BJ (cell line): Measurements from ENCODE around the gene LEFTY1. TPM values are rescaled to one million over a fixed set of nuclear protein-coding genes. Genes with fewer than 3 reads are reported as not detected.
"Not testable (repeated sequence)": the region's sequence is repeated elsewhere in the genome, so short reads cannot be mapped to it uniquely, and the experiment has no call there.

Experiments
- CTCF ChIA-PET: fragments of 350-600 bp; formaldehyde crosslinking; extraction: SDS; loops from one replicate; lab custom pipeline; 2021; ENCODE audit warnings: antibody characterized with exemption, inconsistent platforms; lab: Yijun Ruan, JAX
- POLR2A ChIA-PET: fragments of 300-600 bp; sonication (Branson Sonifier 250); formaldehyde crosslinking; extraction: SDS; loops from one replicate; lab custom pipeline; 2021; ENCODE audit warnings: antibody characterized with exemption; lab: Charles Lee
- DNase-seq: peaks from one replicate; pipeline ENCODE4 v3.0.0-alpha.2; 2011; ENCODE audit warnings: low read depth
- H3K27me3 ChIP-seq: 2 replicates; pipeline ENCODE4 v1.6.0; 2011; ENCODE audit warnings: low read length; ENCODE audit not compliant: control insufficient read depth, insufficient read depth
- H3K36me3 ChIP-seq: 2 replicates; pipeline ENCODE4 v1.5.1; 2011; ENCODE audit warnings: low read length; ENCODE audit not compliant: control insufficient read depth, insufficient read depth
- H3K4me3 ChIP-seq: 2 replicates; pipeline ENCODE4 v1.5.1; 2011; ENCODE audit warnings: low read depth, mild to moderate bottlenecking, control low read depth, low read length
- polyA minus RNA-seq: library from RNA; depleted of rRNA, polyadenylated mRNA; stranded (reverse); fragments of >200 nt; gene quantifications from 2 replicates; pipeline ENCODE4 v1.2.3, GENCODE V29; 2011; rRNA and poly(A)+ RNA removed
- polyA plus RNA-seq: library from polyadenylated mRNA; depleted of rRNA; stranded (reverse); fragments of >200 nt; gene quantifications from 2 replicates; pipeline ENCODE4 v1.2.3, GENCODE V29; 2011; rRNA removed
- TF ChIP-seq, protein P1 (sequence below): IDR thresholded peaks from 2 replicates; pipeline ENCODE4 v1.5.1; 2011; ENCODE audit warnings: low read depth, mild to moderate bottlenecking, control low read depth, inconsistent platforms, low read length, moderate library complexity; ENCODE audit not compliant: insufficient read depth

Gene LEFTY1, protein sequence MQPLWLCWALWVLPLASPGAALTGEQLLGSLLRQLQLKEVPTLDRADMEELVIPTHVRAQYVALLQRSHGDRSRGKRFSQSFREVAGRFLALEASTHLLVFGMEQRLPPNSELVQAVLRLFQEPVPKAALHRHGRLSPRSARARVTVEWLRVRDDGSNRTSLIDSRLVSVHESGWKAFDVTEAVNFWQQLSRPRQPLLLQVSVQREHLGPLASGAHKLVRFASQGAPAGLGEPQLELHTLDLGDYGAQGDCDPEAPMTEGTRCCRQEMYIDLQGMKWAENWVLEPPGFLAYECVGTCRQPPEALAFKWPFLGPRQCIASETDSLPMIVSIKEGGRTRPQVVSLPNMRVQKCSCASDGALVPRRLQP
- 0.09 and 0.10 TPM in 2 replicates for polyA plus RNA-seq
- polyA minus RNA-seq, result 0.28 TPM in 1 of 2 replicates, not detected in the other

DNA sequence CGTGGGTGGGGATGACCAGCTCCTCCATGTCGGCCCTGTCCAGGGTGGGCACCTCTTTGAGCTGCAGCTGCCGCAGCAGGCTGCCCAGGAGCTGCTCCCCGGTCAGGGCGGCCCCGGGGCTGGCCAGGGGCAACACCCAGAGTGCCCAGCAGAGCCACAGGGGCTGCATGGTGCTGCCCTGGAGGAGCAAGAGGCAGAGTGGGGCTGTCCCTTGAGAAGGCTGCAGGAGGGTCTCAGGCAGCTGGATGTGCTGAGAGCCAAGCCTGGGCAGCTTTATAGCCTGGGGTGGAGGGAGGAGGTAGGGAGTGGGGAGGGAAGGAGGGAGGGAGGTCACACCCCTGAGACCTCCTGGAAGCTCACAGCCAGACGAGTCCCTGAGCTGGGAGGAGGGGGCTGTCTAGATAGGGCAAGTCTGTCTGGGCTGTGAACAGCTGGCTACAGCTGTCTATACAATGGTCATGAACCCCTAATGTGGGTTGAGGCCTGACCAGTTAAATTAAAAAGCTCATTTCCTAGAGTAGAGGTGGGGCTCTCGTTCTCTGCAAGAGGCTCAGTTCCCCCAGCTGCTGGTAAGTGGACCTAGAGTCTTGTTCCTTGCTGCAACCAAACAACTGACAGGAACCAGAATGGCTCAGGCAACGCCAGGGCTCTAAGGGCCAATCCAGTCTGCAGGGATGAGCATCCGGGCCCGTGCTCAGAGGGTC is at the start of gene LEFTY1:
Gene LEFTY1 (minus strand): TSS at position 249 of the 704 bp plus-strand sequence. CDS start 80 bp downstream, at position 169.
- no peak for DNase-seq
- ChIA-PET POLR2A (no interaction called here), CTCF (interaction anchor here (0.9 to 1.8 kb wide), 5 partner anchors 22 to 415 kb away, joined by 3 to 6 read pairs (median 3); no protein-coding TSS in a partner anchor)
- TF ChIP-seq, protein P1, sequence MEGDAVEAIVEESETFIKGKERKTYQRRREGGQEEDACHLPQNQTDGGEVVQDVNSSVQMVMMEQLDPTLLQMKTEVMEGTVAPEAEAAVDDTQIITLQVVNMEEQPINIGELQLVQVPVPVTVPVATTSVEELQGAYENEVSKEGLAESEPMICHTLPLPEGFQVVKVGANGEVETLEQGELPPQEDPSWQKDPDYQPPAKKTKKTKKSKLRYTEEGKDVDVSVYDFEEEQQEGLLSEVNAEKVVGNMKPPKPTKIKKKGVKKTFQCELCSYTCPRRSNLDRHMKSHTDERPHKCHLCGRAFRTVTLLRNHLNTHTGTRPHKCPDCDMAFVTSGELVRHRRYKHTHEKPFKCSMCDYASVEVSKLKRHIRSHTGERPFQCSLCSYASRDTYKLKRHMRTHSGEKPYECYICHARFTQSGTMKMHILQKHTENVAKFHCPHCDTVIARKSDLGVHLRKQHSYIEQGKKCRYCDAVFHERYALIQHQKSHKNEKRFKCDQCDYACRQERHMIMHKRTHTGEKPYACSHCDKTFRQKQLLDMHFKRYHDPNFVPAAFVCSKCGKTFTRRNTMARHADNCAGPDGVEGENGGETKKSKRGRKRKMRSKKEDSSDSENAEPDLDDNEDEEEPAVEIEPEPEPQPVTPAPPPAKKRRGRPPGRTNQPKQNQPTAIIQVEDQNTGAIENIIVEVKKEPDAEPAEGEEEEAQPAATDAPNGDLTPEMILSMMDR, result no peak
- Histone ChIP-seq H3K27me3 (no peaks in the 10 kb centered on the region), H3K36me3 (no peaks in the 10 kb centered on the region), H3K4me3 (no peak within 1 kb of the TSS)

DNA sequence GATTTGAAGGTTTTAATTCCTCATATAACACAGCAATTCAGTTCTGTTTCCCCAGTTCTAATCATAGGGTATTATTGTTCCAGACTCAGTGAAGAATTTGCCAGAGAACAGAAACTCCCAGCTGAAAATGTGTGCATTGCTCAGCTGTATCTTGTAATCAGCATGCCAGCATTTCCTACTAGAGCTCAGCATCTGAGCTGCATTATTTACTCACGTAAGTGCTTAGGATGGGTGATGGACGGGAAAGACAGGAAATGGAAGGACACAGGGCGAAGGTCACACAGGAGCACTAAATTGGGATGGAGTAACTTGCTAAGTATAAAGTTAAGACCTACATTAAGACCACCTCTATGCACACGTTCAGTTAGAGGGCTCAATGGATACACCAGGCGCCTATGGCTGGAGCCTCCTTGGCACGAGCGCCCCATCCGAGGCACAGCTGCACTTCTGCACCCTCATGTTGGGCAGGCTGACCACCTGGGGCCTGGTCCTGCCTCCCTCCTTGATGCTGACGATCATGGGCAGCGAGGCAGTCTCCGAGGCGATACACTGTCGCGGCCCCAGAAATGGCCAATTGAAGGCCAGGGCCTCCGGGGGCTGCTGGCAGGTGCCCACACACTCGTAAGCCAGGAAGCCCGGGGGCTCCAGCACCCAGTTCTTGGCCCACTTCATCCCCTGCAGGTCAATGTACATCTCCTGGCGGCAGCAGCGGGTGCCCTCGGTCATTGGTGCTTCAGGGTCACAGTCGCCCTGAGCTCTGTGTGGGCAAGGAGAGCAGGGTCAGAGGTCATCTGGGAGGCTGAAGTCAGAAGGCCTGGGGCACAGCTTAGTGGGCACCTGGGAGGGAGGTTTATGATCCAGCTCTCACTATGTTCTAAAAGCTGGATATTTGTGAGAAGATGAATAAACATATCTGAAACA is 48.4 kb upstream of the LEFTY1 start:
- no peaks in the 10 kb centered on the region; the same call in 1 of the 2 replicates for H3K27me3 ChIP-seq
- no peak overlapping the region for H3K4me3 ChIP-seq
- no peak for DNase-seq
- POLR2A ChIA-PET, result no interaction called here
- no peaks in the 10 kb centered on the region for H3K36me3 ChIP-seq
- TF ChIP-seq, protein P1, result no peak
- CTCF ChIA-PET, result interaction anchor here (0.7 kb wide), 1 partner anchor 8 kb away, joined by 3 read pairs; no protein-coding TSS in a partner anchor

DNA sequence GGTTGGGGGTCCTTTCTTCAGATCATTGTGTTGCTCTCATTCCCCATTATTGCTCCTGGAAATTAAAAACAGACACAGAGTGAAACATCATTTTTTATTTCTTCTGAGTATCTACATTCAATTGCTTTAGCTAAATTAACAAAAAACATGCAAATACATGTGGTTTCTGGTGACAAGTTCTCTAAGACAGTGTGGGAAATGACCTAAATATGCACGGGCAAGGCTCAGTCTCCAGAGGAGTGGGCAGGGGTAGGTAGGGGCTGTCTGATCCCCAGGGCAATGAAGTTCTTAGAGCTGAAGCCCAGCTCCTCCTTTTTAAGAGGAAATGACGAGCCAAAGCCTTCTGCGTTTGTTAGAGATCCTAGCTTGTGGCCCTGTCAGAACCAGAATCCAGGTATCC is 47.6 kb upstream of the LEFTY1 start:
- H3K4me3 ChIP-seq, result no peak overlapping the region
- ChIA-PET CTCF (interaction anchor here (0.7 kb wide), 1 partner anchor 9 kb away, joined by 3 read pairs; no protein-coding TSS in a partner anchor), POLR2A (no interaction called here)
- H3K36me3 ChIP-seq, result no peaks in the 10 kb centered on the region
- H3K27me3 ChIP-seq, result no peaks in the 10 kb centered on the region; the same call in 1 of the 2 replicates
- DNase-seq, result no peak
- TF ChIP-seq, protein P1, result no peak

DNA sequence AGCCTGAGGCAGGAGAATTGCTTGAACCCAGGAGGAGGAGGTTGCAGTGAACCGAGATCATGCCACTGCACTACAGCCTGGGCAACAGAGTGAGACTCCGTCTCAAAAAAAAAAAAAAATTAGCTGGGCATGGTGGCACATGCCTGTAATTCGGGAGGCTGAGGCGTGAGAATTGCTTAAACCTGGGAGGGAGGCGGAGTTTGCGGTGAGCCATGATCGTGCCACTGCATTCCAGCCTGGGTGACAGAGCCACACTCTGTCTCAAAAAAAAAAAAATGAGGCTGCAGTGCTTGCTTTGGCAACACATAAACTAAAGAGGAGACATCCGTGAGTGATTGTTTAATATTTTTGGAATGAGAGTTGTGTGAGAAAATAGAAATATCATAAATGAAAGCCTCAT is 47.1 kb upstream of the LEFTY1 start:
- CTCF ChIA-PET, POLR2A ChIA-PET, DNase-seq: not testable (repeated sequence)

DNA sequence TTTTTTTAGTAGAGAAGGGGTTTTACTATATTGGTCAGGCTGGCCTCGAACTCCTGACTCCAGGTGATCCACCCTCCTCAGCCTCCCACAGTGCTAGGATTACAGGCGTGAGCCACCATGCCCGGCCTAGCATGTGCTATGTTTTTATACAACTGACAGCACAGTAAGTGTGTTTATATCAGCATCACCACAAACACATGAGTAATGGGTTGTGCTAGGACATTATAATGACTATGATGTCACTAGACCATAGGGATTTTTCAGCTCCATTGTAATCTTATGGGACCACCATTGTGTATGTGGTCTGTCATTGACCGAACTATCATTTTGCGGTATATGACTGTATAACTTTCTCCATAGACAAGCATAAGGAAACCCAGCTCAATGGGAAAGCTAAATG is 45.8 kb upstream of the LEFTY1 start:
- H3K4me3 ChIP-seq, result no peak overlapping the region
- POLR2A ChIA-PET, result no interaction called here
- DNase-seq, result no peak
- no peaks in the 10 kb centered on the region for H3K36me3 ChIP-seq
- H3K27me3 ChIP-seq, result no peaks in the 10 kb centered on the region
- CTCF ChIA-PET, result no interaction called here
- TF ChIP-seq, protein P1, result no peak

More for the DNA sequence above, 47.1 kb upstream of the LEFTY1 start:
- H3K27me3 ChIP-seq, H3K36me3 ChIP-seq, H3K4me3 ChIP-seq: not testable (repeated sequence)
